HL-60 (cell line): ENCODE data around the gene GON4L.

ENCODE experiments used
- CTCF ChIP-seq: IDR thresholded peaks from one replicate; pipeline ENCODE4 v1.5.1; 2011; ENCODE audit warnings: low read length, control low read depth, inconsistent platforms; ENCODE audit not compliant: insufficient read depth
- GABPA ChIP-seq: IDR thresholded peaks from 2 replicates; pipeline ENCODE4 v1.6.1; 2012; ENCODE audit warnings: low read depth
- POLR2AphosphoS5 ChIP-seq: IDR thresholded peaks from 2 replicates; pipeline ENCODE4 v1.6.1; 2012; ENCODE audit warnings: low read depth
- REST ChIP-seq: IDR thresholded peaks from 2 replicates; pipeline ENCODE4 v1.6.1; 2012; ENCODE audit warnings: low read depth; ENCODE audit not compliant: insufficient replicate concordance

- no peak for TF ChIP-seq CTCF
- no peak for TF ChIP-seq REST
- no peak for TF ChIP-seq GABPA
- TF ChIP-seq POLR2AphosphoS5 = no peak
These were observed 41.9 kb upstream of the GON4L start for GRCh38 chr1:155898888-155899287.
